Urinary bladder (tissue), 2 donors: Measurements from ENCODE around the gene ARGFX. TPM values are rescaled to one million over a fixed set of nuclear protein-coding genes. Genes with fewer than 3 reads are reported as not detected.

Experiments
- polyA plus RNA-seq: library from polyadenylated mRNA; stranded (reverse); fragments of 200-250 nt; gene quantifications from one replicate; pipeline ENCODE4 v1.2.3, GENCODE V29; 2013
- total RNA-seq: library from RNA; depleted of rRNA; stranded (reverse); fragments of >200 nt; gene quantifications from one replicate; pipeline ENCODE4 v1.2.3, GENCODE V29; 2014
- donor health status: healthy.

The ARGFX gene
- total and polyA plus RNA-seq, 2 donors, result not detected

Other genes with a start within 250 kb of the ARGFX start
- 7.3 TPM for gene POLQ, start 22.0 kb upstream of the ARGFX start, total RNA-seq
- gene POLQ, start 22.0 kb upstream of the ARGFX start, polyA plus RNA-seq, result 0.11 TPM
- not detected for gene FBXO40, start 25.4 kb downstream of the ARGFX start, total RNA-seq
- not detected for gene FBXO40, start 25.4 kb downstream of the ARGFX start, polyA plus RNA-seq
- gene HCLS1, start 93.0 kb downstream of the ARGFX start, total RNA-seq, result 11.6 TPM
- gene HCLS1, start 93.0 kb downstream of the ARGFX start, polyA plus RNA-seq, result 44.9 TPM
- gene GOLGB1, start 181.8 kb downstream of the ARGFX start, total RNA-seq, result 95.0 TPM
- gene GOLGB1, start 181.8 kb downstream of the ARGFX start, polyA plus RNA-seq, result 19.6 TPM